ENCODE measurements around the gene MCL1. TPM values are rescaled to one million over a fixed set of nuclear protein-coding genes. Genes with fewer than 3 reads are reported as not detected.

Gene MCL1
- total and polyA plus RNA-seq, 2 of the 13 experiments (the other 11 are each of a cell fraction or from before 2014, with no cell fraction given): 69.5 to 125 TPM

GRCh38 chr1:150545486-150546032, 33.9 kb downstream of the MCL1 start:
- Histone ChIP-seq H3K9ac (ENCODE audit: insufficient read depth, low read depth, low read length) (no peak overlapping the region), H3K79me2 (ENCODE audit: insufficient read depth, low read length) (no peaks in the 10 kb centered on the region), H3K4me3 (replicated peaks in 1 of 3; ENCODE audit: insufficient read depth in 1 of 3, low read depth in 2 of 3, low read length in 3 of 3) (no peak overlapping the region), H3K4me1 (ENCODE audit: insufficient read depth, low read length) (peaks cover 42% of the 10 kb centered on the region), H3K27ac (ENCODE audit: extremely low read length, insufficient read depth, low read length) (no peak overlapping the region), H4K20me1 (ENCODE audit: insufficient read depth, low read length) (no peaks in the 10 kb centered on the region), H3K27me3 (ENCODE audit: control insufficient read depth in 1 of 2, insufficient read depth in 2 of 2, low read length in 2 of 2) (no peaks in the 10 kb centered on the region; a peak in 1 of 5 replicates), H2AFZ (ENCODE audit: low read length) (no peak overlapping the region), H3K36me3 (replicated peaks in 1 of 2; ENCODE audit: control insufficient read depth in 1 of 2, insufficient read depth in 2 of 2, low read length in 2 of 2) (no peaks in the 10 kb centered on the region), H3K9me3 (ENCODE audit: low read length) (no peaks in the 10 kb centered on the region), H3K4me2 (ENCODE audit: low read depth, low read length) (no peak overlapping the region)
- DNase-seq (ENCODE audit: low spot score) (no peak), ATAC-seq (no peak), FAIRE-seq (no peak)
- WGBS (ENCODE audit: low lambda C conversion rate): 73% methylated on average over 6 of the region's 6 CpGs
- CTCF ChIA-PET (ENCODE audit: low intra/inter-chr PET ratio, low total read pairs): no interaction called here
- intact Hi-C loops (cut with micrococcal nuclease; ENCODE audit: unreplicated experiment) (no loop called here), in situ Hi-C loops (cut with HindIII; ENCODE audit: extremely low pct_ligation_motif_present, low pct_unique_long_range_greater_than_20kb) (no loop called here)
- no TSS peak for BruUV-seq (replicated peaks)
- POLR2A ChIA-PET: interaction anchor here (0.7 kb wide), 1 partner anchor 13 kb away, joined by 3 read pairs; no protein-coding TSS in a partner anchor
- TF ChIP-seq POGZ (CRISPR knock-in tag; IDR thresholded peaks at IDR 0.05) (no peak), NFIB (CRISPR knock-in tag; IDR thresholded peaks at IDR 0.05; ENCODE audit: borderline replicate concordance) (no peak), CAMTA2 (CRISPR knock-in tag; IDR thresholded peaks at IDR 0.05; ENCODE audit: borderline replicate concordance) (no peak), SP2 (CRISPR knock-in tag; IDR thresholded peaks at IDR 0.05) (no peak), E2F5 (CRISPR knock-in tag; conservative IDR thresholded peaks at IDR 0.05) (no peak), MYNN (CRISPR knock-in tag; IDR thresholded peaks at IDR 0.05; ENCODE audit: low read depth) (no peak), ZNF33B (CRISPR knock-in tag; IDR thresholded peaks at IDR 0.05) (no peak), ZFP62 (CRISPR knock-in tag; IDR thresholded peaks at IDR 0.05) (no peak), PLSCR1 (CRISPR knock-in tag; IDR thresholded peaks at IDR 0.05; ENCODE audit: borderline replicate concordance) (no peak), TMF1 (CRISPR knock-in tag; IDR thresholded peaks at IDR 0.05; ENCODE audit: low read depth) (no peak), RARA (CRISPR knock-in tag; IDR thresholded peaks at IDR 0.05) (no peak), ZNF543 (CRISPR knock-in tag; IDR thresholded peaks at IDR 0.05) (no peak)
